Thoracic aorta (tissue), 2 donors: Measurements from ENCODE around the gene CMIP. TPM values are rescaled to one million over a fixed set of nuclear protein-coding genes. Genes with fewer than 3 reads are reported as not detected.

Experiments used
- ATAC-seq: fragments of 150-250 bp; one replicate; pipeline ENCODE4 v1.8.0; 2017; ENCODE audit warnings: low read depth; ENCODE audit not compliant: insufficient number of reproducible peaks, low FRiP score
- DNase-seq: peaks from one replicate; pipeline ENCODE4 v3.0.0-alpha.2; 2020; ENCODE audit warnings: low spot score
- H3K27ac ChIP-seq, 2 donors: fragments of 200-600 bp; sonication (generic); 1 replicate in 1 of 2; 2 replicates in 1 of 2; pipeline ENCODE4 v1.5.1; 2016; ENCODE audit warnings: mild to moderate bottlenecking in 2 of 2, moderate library complexity in 2 of 2
- H3K27me3 ChIP-seq: fragments of 200-600 bp; sonication (generic); replicated peaks from 2 replicates; pipeline ENCODE4 v1.6.0; 2016; ENCODE audit warnings: mild to moderate bottlenecking; ENCODE audit not compliant: insufficient read depth
- H3K36me3 ChIP-seq: fragments of 200-600 bp; sonication (generic); one replicate; pipeline ENCODE4 v1.5.1; 2016
- H3K4me1 ChIP-seq, 2 donors: fragments of 200-600 bp; sonication (generic); 1 replicate in 1 of 2; 2 replicates in 1 of 2; pipeline versions ENCODE4 v1.5.1 to v1.6.0; 2016; ENCODE audit warnings: low read depth in 2 of 2, mild to moderate bottlenecking in 1 of 2; ENCODE audit not compliant: control insufficient read depth in 1 of 2
- H3K4me3 ChIP-seq: fragments of 200-600 bp; sonication (generic); 2 replicates; pipeline ENCODE4 v1.5.1; 2016; ENCODE audit warnings: mild to moderate bottlenecking
- H3K9me3 ChIP-seq: fragments of 200-600 bp; sonication (generic); 2 replicates; pipeline ENCODE4 v1.5.1; 2016
- total RNA-seq, 2 donors: library from RNA; depleted of rRNA; stranded (reverse); fragments of >200 nt; gene quantifications; one replicate each; pipeline versions ENCODE4 v1.1.0 to v1.2.3, GENCODE V29; 2016
- TF ChIP-seq, protein P1 (sequence below): fragments of 200-600 bp; sonication (generic); IDR thresholded peaks from one replicate; pipeline ENCODE4 v1.5.1; 2019; ENCODE audit warnings: antibody characterized with exemption

The CMIP gene
- total RNA-seq, 2 donors from 2014 or later, result 20.8 to 46.8 TPM

DNA sequence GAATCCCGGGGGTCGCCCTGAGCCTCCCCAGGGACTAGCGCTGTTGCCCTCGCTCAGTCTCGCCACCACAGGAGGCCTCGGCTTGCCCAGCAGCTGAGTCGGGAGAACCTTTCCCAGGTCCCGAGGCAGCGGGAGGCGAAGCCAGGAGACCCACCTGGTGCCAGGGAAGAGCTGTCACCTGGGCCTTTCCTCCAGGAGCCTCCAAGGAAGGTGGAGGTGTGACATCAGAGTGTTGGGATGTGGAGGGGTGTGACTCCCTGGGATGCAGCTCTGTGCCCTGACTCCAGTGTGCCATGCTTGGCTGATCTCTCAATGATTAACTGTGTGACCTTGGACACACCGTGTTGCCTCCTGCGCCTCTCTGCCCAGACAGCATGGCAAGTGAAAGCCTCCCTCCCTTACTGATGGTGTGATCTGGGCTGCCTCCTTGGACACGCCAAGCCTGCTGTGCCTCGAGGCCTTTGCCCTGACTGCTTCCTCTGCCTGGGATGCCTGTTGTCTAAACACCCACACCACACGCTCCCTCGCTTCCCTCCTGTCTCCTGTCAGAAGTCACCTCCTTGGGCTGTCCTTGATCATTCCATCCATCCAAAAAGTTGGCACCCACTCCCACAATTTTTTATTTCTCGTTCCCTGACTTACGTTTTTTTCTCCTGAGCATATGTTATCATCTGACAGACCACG, 88.0 kb downstream of the CMIP start:
- ATAC-seq, result no peak
- TF ChIP-seq, protein P1, sequence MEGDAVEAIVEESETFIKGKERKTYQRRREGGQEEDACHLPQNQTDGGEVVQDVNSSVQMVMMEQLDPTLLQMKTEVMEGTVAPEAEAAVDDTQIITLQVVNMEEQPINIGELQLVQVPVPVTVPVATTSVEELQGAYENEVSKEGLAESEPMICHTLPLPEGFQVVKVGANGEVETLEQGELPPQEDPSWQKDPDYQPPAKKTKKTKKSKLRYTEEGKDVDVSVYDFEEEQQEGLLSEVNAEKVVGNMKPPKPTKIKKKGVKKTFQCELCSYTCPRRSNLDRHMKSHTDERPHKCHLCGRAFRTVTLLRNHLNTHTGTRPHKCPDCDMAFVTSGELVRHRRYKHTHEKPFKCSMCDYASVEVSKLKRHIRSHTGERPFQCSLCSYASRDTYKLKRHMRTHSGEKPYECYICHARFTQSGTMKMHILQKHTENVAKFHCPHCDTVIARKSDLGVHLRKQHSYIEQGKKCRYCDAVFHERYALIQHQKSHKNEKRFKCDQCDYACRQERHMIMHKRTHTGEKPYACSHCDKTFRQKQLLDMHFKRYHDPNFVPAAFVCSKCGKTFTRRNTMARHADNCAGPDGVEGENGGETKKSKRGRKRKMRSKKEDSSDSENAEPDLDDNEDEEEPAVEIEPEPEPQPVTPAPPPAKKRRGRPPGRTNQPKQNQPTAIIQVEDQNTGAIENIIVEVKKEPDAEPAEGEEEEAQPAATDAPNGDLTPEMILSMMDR, result no peak
- Histone ChIP-seq H3K4me3 (no peak overlapping the region), H3K4me1 (no peaks in the 10 kb centered on the region), H3K27ac (no peak overlapping the region), H3K27me3 (no peaks in the 10 kb centered on the region), H3K9me3 (no peaks in the 10 kb centered on the region), H3K36me3 (no peaks in the 10 kb centered on the region)
- no peak for DNase-seq

DNA sequence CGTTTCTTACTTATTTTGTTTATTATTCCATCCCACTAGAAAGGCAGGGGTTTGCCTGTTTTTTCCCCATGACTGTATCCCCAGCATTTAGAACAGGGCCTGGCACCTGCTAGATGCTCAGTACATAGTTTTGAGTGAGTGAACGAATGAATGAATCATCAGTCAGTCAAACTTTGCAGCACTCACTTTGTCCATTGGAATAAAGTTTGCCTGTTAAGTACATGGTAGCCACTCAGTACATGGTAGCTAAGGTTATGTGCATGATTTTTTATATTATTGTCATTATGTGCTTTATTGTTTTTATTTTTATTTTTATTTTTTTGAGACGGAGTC, 88.5 kb downstream of the CMIP start:
- Histone ChIP-seq H3K27ac (no peak overlapping the region), H3K9me3 (no peaks in the 10 kb centered on the region), H3K4me3 (no peak overlapping the region), H3K4me1 (no peaks in the 10 kb centered on the region), H3K36me3 (no peaks in the 10 kb centered on the region), H3K27me3 (no peaks in the 10 kb centered on the region)
- DNase-seq (no peak), ATAC-seq (no peak)
- TF ChIP-seq, protein P1, result no peak

DNA sequence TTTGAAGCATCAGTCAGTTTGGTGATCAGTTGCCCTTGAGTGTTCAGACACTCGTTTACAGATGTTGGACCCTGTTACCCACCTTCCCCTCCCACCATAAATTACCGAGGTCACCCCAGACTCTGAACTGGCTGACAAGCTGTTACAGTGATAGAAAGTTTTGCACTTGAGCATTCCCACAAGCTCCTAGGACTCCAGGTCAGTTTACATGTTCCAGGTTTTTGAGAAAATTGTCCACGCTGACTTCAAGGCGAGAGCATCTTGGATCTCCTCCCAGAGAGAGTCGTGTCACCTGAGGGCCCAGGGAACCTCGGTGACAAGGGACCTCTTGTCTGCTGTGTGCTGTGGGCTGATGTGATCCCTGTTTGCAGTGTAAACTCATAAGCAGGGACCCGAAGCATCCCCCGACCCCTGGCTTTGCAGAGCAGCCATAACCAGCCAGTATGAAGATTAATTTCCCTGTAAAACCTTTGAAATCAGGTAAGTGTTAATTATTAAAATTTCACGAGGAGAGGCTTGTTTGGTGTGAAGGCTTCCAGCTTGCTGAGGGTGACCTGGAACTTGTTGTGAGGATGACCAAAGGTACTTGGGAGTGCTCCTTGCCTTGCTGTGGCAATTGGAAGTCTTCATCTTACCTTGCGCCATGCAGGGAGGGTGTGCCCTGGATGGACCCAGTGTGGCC, 91.2 kb downstream of the CMIP start:
- DNase-seq, result no peak
- H3K9me3 ChIP-seq, result no peaks in the 10 kb centered on the region
- H3K27ac ChIP-seq, result no peak overlapping the region
- H3K36me3 ChIP-seq, result no peaks in the 10 kb centered on the region
- no peak for ATAC-seq
- TF ChIP-seq, protein P1, result no peak
- H3K27me3 ChIP-seq, result no peaks in the 10 kb centered on the region
- H3K4me1 ChIP-seq, result no peaks in the 10 kb centered on the region
- H3K4me3 ChIP-seq, result no peak overlapping the region

DNA sequence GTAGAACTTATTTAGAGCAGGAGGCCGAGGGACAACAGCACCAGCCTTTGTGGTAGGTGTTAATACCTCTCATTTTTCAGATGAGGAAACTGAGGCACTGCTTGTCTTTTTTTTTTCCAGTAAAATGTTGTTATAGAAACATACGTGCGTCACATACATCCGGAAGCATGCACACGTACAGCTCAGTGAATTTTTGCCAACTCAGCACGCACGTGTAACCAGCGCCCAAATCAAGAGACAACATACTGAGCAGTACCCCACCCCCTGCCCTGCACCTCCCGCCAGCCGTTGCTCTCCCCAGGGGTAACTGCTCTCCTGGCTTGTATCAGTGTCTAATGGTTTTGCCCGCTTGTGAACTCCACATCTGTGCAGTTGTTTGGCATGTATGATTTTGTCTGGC, 92.0 kb downstream of the CMIP start:
- Histone ChIP-seq H3K27me3 (no peaks in the 10 kb centered on the region), H3K4me3 (no peak overlapping the region), H3K36me3 (no peaks in the 10 kb centered on the region), H3K4me1 (no peaks in the 10 kb centered on the region), H3K27ac (no peak overlapping the region), H3K9me3 (no peaks in the 10 kb centered on the region)
- DNase-seq (no peak), ATAC-seq (no peak)
- TF ChIP-seq, protein P1, result no peak

DNA sequence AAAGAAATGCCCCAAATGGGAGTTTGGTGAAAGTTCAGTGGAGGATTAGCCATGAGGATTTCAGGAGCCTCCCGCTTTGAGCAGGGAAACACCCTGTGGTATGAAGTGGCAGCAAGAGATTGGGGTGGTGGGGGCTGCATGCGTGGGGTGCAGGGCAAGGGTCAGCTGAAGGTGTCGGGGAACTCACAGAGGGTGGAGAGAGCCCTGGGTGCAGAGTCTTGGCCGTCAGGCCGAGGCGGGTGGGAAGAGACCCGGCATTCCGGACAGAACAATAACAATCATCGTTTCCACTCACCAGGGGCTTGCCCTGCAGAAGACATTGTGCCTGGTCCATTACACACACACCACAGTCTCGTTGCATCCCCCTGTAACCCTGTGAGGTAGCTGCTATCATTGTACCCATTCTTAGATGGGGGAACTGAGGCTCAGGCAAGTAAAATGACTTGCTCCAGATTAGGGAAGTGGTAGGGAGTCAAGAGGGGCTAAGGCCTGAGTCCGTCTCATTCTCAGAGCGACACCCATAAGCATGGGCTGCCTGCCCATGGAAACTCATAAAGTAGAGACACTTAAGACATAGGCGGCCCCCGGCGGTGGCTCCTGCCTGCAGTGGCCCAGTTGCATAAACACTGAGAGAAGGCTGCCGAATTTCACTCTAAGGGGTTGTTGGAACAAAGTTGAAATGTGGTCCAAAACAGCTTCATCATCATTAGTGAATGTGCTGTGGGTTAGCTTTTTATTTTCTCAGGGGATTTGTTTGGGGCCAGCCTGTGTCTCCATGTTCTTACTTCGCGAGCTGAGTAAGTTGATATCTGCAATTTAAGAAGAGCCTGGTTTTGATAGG, 93.3 kb downstream of the CMIP start:
- ATAC-seq, result no peak
- no peaks in the 10 kb centered on the region for H3K4me1 ChIP-seq
- no peaks in the 10 kb centered on the region for H3K27me3 ChIP-seq

More for the DNA sequence above, 93.3 kb downstream of the CMIP start:
- TF ChIP-seq, protein P1, result no peak
- Histone ChIP-seq H3K36me3 (no peaks in the 10 kb centered on the region), H3K9me3 (no peaks in the 10 kb centered on the region), H3K27ac (no peak overlapping the region), H3K4me3 (no peak overlapping the region)
- no peak for DNase-seq
